Epithelial cell of proximal tubule (primary cell): Measurements from ENCODE around the gene GPR15. TPM values are rescaled to one million over a fixed set of nuclear protein-coding genes. Genes with fewer than 3 reads are reported as not detected.

ENCODE experiments used
- DNase-seq: peaks from one replicate; pipeline ENCODE4 v3.0.0-alpha.2; 2011; ENCODE audit warnings: low read depth
- H3K4me3 ChIP-seq: 2 replicates; pipeline ENCODE4 v1.5.1; 2011; ENCODE audit warnings: low read depth, mild to moderate bottlenecking, low read length
- CTCF ChIP-seq: conservative IDR thresholded peaks from 2 replicates; pipeline ENCODE4 v1.5.1; 2012; ENCODE audit warnings: low read depth, mild to moderate bottlenecking, low read length
- total RNA-seq: library from RNA; depleted of rRNA; stranded (reverse); fragments of >200 nt; gene quantifications from 2 replicates; pipeline ENCODE4 v1.2.3, GENCODE V29; 2015

Gene GPR15
- total RNA-seq, 1 donor from 2014 or later = not detected

- TF ChIP-seq CTCF = no peak
- H3K4me3 ChIP-seq = no peak overlapping the region
- DNase-seq = no peak
These were observed 52.0 kb downstream of the GPR15 start for GRCh38 chr3:98583766-98584165.

Other genes with a start within 250 kb of the GPR15 start
- not detected in 2 replicates for gene OR5H2, start 249.5 kb upstream of the GPR15 start, total RNA-seq
- not detected in 2 replicates for gene OR5K4, start 178.1 kb upstream of the GPR15 start, total RNA-seq
- gene OR5K3, start 141.3 kb upstream of the GPR15 start, total RNA-seq = not detected in 2 replicates
- not detected in 2 replicates for gene OR5K1, start 68.8 kb upstream of the GPR15 start, total RNA-seq
- not detected in 2 replicates for gene OR5K2, start 34.3 kb upstream of the GPR15 start, total RNA-seq
- gene CLDND1, start 9.1 kb upstream of the GPR15 start, total RNA-seq = 107 and 167 TPM in 2 replicates
- gene CPOX, start 61.6 kb downstream of the GPR15 start, total RNA-seq = 36.0 and 48.9 TPM in 2 replicates
- gene ST3GAL6, start 231.4 kb downstream of the GPR15 start, total RNA-seq = 1.8 and 3.9 TPM in 2 replicates